ENCODE measurements around the gene LDAH. TPM values are rescaled to one million over a fixed set of nuclear protein-coding genes. Genes with fewer than 3 reads are reported as not detected.

LDAH gene
- total RNA-seq, 1 experiment from 2014 or later = 17.8 TPM

DNA sequence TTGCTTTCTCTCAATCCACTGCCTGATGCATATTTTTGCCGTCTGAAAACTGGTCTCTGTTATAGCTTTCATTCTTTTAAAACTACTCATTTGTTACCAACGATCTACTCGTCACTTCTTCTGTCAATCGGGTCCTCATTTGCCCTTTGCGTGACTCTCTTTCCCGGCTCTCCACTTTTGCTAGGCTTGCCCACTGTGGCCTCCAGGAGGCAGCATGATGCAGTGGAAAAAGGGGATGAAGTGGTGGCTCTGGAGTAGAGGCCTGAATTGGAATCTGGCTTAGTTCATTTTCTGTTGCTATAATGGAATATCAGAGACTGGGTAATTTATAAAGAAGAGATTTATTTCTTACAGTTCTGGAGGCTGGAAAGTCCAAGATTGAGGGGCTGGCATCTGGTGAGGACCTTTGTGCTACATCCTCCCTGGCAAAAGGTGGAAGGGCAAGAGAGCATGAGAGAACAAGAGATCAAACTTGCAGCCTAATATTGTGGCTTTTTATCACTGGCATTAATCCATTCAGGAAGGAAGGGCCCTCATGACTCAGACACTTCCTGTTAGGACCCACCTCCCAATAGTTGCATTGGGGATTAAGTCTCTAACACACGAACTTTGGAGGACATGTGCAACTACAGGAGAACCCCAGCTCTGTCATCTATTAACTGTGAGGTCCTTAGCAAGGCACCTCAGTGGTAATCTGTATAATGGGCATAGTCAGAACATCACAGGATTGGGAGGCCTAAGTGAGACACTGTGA lies 140.6 kb downstream of the LDAH start:
- DNase-seq (ENCODE audit: low read depth) = no peak

DNA sequence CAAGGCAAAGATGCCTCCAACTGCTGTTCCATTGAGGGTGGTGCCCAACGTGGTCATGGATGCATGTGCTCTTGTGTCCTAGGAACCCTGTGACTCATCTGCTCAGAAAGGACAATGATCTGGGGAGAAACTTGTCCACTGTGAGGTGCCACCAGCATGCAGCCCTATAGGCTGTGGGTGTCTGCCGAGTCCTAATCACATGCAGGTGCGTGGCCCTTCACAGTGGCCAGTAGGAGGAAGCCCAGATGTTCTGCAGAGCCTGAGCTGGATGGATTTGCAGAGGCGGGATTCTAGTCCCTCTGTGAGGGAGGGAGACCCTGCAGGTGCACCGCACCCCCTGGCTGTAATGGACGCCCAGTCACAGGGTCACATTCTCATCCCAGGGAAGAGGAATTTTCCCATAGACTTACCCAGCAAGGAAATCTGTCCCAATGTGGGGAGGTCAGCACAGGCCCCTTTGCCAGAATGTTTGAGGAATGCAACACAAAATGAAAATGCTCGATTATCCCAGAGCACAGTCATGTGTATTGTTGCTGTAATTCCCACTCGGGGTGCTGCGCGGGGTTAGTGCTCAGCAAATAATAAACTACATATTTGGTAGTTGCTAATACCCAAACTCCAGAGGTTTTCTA lies 142.0 kb downstream of the LDAH start:
- DNase-seq (ENCODE audit: low read depth) = no peak

DNA sequence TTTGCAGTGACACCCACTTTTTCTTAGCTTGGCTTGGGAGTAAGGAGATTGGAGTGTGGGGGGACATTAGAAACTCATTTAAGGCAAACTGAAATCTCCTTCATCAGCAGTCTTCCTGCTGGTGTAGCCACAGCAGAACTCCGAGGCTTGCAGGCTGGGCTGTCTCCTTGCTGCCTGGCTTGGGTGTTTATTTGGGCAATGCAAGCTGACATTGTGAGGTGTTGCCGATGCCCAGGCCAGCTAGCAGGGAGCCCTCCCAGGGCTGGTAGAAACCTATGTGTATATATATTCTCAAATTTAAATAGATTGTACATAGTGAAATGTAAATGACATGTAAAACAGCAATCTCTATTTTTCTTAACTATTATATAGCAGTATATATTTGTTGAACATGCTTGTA lies 144.1 kb downstream of the LDAH start:
- DNase-seq (ENCODE audit: low read depth) = no peak

DNA sequence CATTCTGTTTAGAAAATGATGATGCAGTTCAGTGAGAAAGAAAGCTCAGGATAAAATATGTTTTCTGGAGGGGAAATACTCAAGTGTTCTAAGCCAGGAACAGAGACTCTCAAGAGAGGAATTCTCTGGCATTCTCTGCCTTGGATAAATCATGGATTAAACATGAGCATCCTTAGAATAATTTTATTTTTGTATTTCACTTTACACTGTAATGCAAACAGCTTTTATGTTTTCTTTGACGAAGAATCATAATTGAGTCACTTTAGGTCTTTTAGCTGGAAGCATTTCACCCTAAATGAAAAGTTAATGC lies 144.9 kb downstream of the LDAH start:
- no peak for DNase-seq (ENCODE audit: low read depth)

DNA sequence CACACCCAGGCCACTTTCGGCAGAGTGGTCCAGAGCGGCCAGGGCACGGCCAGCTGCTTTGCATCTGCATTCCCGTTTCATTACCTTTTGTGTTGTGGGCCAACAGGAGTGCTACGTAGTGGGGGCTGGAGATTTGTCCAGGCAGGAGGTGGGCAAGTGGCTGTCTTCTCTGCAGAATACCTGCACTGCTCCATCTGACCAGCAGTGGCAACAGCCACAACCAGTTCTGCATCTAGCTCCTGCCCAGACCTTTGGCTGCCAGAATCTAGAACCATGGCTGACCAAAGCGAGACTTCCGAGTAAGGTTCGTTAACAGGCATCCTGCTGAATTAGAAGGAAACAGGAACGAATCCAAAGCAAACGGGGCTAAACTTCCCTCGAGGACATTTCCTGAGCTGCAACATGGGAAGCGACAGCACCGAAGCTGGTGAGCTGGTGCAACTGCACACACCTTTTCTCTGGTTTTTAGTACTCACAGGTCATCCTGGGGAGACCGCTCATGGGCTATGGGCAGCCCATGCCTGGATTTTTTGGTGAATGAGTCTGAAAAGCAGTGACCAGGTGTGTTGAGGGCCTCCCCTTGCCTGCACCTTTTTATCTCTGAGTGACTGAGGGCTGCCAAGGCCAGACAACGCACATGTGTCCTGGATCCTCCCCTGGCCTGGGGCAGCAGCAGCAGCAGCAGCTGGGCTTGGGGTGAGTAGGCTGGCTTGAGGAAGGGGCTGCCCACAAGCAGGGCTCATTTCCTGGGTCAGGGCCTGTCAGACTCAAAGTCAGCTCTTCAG lies 145.4 kb downstream of the LDAH start:
- no peak for DNase-seq (ENCODE audit: low read depth)

DNA sequence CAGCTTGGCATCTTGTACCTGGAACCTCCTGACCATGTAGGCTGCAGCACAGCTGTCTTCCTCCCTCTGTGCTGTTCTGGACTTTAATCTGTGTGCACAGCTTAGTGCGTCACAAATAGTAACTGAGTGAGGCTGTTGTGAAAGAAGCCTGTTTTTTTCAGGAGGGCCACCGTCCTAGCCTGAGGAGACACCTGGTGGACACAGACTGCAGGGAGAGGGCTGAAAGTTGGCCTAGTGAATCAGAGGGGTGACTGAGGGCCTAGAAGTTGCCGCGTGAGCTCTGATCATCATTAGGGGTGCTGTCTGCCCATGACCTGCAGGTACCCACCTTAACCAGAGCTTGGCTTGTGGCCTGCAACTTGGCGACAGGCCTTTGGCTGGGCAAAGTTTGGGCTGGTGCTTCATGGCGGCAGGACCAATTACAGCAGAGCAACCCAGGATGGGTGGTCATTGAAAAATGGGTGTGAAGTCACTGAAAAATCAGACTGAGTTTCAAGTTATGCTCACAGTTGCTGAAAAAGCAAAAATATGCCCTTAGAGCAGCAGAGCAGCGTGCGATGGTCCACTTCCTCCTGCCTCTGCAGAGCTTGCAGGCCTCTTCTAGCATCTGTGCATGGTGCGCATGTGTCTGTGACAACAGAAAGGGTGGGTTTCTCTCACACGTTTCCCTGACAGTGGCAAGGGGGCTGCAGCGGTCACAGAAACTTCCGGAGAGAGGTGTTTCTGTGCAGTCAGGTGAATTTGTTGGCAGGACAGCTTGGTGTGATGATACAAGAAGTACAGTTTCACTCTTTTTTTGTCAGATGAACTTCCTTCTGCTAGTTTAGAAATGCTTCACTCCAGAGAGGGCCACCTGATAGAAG lies 146.3 kb downstream of the LDAH start:
- no peak for DNase-seq (ENCODE audit: low read depth)

DNA sequence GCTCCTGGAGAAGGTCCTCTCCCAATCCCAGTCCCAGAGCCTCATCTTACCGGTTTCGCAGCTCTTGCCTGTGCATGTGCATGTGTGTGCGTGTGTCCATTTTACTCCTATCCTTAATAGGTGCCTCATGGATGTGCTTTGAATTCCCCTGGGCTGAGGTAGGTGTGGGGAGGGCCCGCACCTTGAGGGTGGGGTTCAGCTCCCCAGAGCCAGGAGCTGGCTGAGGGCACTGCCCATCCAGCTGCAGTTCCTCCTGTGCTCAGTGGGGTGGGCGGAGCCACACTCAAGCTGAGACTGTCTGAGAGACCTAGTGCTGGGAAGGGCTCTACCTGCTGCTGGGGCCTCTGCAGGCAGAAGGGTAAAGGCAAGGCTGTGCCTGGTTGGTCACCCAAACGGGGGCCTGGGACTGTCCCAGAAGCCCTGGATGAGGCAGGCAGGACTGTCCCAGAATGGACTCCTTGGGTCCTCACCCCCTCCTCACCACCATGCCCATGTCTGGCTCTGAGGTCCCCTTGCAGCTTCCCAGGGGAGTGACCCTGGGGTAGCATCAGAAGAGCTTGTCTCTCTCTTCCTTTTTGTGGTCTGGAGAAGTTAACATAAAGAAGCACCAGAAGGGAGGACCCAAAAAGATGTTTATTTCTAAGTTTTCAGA lies 147.1 kb downstream of the LDAH start:
- DNase-seq (ENCODE audit: low read depth) = no peak

DNA sequence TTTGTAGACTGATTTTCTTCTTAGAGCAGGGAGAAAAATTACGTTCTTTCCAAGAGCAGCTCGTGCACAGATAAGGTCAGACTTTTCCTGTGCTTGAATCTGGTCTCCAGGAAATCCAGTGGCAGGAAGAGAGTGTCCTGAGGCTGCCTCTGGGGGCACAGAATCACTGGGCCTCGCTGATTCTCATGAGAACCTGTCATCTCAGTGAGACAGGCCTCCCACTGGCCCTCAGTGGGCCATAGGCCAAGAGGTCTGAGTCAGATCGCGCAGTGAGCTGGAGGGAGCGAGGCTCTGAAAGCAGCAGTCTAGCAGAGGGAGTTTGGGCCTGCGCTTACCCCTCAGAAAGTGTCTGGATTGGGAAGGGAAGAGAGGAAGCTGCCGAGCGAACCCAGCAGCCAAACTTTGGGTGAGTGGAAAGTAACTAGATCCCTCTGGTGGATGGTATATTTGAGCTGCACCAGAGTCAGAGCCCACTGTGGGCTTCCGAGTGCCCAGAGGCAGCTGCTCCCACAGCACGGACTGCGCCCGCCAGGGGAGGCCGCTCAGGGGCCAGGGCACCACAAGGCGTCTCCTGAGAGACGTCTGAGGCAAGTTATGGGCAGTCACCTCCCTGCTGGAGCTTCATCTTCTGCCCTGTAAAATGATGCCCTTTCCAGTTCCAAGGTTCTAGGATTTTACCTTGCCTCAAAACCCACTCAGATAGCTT lies 147.8 kb downstream of the LDAH start:
- DNase-seq (ENCODE audit: low read depth) = peak; percentile 86

DNA sequence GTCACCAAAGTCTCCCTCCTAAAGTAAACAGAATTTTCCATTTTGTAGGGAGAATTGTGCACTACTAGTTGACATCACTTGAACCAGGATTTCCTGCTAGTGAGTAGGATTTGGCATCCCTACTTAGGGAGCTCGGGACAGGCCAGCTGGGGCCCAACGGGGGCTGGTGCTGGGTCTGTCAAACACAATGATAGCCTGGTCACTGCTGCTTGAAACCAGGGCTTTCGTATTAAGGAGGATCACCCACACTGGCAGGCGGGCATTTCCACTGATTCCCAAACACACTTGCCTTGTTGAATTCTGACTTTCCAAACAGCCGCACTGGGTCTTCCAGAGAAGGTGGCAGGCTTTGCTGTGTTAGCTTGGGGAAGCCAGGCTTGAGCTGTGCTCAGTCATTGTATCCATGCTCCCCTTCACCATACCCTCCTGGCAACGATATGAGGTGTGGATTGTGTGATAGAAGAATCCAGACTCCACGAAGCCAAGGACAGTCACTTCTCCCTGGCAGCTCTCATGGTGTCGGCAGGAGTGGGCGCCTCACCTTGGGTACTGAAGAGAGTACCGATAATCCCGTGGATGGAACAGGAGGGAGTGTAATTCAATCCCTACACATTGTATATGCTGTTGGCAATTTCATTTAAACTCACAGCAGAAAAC lies 148.5 kb downstream of the LDAH start:
- no peak for DNase-seq (ENCODE audit: low read depth)

DNA sequence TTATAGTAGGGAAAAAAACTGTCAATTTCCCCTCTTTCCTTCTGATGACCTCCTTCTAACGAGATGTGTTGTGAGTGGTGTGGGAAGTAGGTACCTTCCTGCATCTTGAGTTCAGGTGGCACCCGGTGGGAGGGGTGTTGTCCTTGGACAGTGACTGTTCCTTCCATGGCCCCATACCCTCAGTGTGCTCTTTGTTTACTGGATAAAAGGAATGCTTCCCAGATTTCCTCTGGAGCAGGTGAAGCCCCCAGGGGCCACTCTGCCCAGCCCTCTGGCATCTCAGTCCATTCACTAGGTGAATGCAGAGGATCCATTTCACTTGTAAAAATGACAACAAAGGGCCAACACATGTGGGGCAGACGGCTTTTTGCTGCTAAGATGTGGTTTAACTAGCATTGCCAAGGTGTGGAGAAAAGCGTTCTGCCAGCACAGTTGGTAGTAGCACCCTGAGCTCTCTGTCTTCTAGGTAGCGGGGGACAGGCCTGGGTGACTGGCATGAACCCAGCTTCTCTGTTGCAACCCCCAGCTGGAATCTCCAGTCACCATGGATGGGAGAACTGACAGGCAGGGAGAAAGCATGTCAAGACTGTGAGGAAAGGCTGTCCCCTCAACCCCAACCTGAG lies 149.1 kb downstream of the LDAH start:
- DNase-seq (ENCODE audit: low read depth) = no peak

DNA sequence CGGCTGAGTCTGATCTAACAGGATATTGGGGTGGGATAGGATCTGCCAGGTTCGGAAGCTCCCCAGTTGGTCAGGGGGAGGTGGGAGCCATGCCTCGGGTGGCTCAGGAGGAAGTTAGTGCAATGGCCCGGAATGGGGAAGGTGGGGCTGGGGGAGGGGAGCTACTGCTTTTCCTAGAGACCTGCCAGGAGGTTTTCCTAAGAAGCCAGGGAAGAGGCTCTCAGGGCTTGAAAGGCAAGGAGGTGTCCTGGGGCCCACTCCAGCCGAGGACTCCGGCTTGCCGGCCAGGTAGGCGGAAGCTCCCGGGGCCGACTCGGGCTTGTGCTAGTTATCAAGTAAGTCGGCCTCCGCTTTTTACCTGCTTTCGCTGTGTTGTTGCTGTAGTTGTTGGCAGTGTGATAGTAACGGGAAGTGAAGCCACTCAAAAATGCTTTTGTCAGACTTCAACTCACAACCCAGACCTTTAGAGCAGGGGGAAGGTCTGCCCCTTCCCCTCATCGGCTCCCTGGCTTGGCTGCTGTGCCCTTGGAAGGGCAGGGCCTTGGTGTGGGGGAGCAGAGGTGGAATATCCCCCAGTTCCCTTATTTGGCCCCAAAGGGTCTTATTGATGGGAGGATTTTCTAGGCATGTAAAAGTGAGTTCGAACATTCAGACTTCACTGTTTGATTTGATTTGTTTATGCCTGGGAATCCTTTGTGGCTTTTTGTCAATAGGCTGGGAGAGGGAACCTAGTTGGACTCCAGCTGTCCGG lies 150.5 kb downstream of the LDAH start:
- no peak for DNase-seq (ENCODE audit: low read depth)

DNA sequence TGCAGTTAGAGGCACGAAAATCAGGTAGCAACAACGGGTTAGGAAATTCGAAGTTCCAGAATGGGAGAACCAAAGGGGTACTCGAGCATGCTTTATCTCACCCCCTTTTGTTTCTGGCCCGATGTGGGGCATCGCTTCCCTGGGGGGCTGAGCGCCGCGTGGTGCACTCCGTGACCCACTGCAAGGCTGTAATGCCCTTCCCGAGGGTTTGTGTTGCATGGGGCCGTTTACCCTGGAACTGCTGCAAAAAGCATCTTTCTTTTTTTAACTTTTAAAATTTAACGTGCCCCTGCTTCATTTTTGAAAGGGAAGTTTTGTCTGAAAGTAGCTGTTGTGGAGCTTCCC lies 151.2 kb downstream of the LDAH start:
- DNase-seq (ENCODE audit: low read depth) = no peak

DNA sequence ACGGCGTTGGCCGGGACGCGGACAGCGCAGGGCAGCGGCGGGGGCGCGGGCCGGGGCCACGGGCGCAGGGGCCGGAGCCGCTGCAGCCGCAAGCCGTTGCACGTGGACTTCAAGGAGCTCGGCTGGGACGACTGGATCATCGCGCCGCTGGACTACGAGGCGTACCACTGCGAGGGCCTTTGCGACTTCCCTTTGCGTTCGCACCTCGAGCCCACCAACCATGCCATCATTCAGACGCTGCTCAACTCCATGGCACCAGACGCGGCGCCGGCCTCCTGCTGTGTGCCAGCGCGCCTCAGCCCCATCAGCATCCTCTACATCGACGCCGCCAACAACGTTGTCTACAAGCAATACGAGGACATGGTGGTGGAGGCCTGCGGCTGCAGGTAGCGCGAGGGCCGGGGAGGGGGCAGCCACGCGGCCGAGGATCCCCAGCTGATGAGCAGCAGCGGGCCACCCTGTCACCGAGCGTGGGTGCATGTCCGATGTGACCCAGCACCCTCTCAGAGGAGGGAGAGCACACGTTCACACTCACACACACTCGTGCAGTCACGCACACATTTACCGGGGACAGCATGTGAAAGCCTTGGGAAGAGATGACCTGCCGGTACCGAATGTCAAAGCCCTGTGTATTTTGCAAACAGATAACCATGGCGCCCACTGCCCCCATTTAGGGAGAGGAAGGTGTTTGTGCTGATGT lies 151.7 kb downstream of the LDAH start:
- no peak for DNase-seq (ENCODE audit: low read depth)

DNA sequence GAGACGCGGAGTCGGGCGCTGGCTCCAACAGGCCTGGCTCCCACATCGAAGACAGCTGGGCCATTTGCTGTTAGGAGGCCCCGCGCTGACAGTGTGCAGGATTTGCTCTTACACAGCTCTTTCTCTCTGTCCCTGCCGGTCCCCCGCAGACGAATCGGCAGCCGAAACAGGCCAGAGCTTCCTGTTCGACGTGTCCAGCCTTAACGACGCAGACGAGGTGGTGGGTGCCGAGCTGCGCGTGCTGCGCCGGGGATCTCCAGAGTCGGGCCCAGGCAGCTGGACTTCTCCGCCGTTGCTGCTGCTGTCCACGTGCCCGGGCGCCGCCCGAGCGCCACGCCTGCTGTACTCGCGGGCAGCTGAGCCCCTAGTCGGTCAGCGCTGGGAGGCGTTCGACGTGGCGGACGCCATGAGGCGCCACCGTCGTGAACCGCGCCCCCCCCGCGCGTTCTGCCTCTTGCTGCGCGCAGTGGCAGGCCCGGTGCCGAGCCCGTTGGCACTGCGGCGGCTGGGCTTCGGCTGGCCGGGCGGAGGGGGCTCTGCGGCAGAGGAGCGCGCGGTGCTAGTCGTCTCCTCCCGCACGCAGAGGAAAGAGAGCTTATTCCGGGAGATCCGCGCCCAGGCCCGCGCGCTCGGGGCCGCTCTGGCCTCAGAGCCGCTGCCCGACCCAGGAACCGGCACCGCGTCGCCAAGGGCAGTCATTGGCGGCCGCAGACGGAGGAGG lies 152.4 kb downstream of the LDAH start:
- no peak for DNase-seq (ENCODE audit: low read depth)

DNA sequence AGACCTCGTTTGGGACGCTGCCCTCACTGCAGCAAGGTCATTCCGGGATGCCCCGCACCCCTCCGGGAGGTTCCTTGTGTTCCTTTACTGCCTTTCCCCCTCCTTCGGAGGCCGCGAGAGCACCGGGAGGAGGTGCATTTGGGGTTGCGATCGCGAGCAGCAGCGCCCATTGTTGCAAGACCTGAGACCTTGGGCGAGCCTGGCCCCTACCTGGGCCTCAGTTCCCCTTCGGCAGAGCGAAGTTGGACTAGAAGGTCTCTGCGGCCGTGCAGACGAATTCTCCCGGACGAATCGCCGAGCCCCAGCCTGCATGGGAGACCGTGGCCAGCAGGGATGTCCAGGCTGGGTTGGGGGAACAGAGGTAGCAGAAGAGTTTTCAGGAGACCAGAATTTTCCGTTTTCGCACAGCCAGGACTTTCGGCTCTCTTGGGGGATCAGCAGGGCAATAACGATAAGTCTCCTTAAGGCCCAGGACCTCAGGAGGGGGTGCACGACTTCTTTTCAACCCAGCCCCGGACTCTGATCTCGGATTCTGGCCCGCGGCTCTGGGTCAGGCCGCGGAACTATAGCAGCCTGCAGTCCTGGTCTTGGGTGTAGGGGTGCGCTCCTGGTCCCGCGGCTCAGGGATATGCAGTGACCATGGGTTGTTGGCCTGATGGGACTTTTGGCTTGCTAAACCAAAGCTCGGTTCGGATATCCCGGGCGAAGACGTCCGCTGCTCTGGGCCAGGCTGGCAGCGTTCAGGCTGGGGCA lies 153.2 kb downstream of the LDAH start:
- no peak for DNase-seq (ENCODE audit: low read depth)

DNA sequence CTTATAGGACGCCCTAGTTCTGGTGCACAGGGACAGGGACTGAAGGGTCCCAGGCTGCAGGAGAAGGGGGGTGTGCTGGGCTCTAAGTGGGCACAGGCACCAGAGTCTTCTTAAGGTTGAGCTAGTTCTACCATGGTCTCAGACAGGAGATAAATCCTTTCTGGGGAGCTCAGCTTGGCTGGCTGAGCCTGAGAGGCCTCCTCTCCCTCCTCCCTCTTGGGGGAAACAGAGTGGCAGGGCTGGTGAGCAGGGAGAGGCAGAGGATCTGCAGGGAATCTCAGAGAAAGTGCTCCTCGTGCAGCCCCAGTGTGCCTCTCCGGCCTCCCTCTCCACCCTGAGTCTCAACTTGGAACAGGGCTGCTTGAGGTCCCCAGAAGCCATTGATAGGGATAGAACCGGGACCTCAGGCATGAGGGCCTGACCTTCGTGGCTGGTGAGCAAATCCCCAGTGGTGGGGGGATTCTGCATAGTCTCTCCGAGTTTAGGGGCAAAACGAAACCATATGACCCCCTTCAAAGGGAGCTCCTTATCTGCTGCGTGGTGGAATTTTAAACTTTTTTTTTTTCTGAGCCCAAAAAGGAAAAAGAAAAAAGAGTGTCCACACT lies 153.9 kb downstream of the LDAH start:
- no peak for DNase-seq (ENCODE audit: low read depth)

All from HT1080 (cell line).